ENCODE measurements around the gene ZNF133. TPM values are rescaled to one million over a fixed set of nuclear protein-coding genes. Genes with fewer than 3 reads are reported as not detected.

ZNF133 gene
- total RNA-seq, 1 experiment from 2014 or later, result 9.3 TPM

GRCh38 chr20:18288749-18289267 is 481 bp downstream of the ZNF133 start:
- intact Hi-C loops (cut with micrococcal nuclease; ENCODE audit: unreplicated experiment), result no loop called here
- no peaks in the 10 kb centered on the region for H3K27me3 ChIP-seq (replicated peaks; ENCODE audit: insufficient read depth, low read depth, low read length, poor library complexity)
- POLR2A ChIA-PET (ENCODE audit: low non-redundant PET), result no interaction called here
- H3K36me3 ChIP-seq (ENCODE audit: insufficient read depth, low read length, poor library complexity, severe bottlenecking), result no peaks in the 10 kb centered on the region
- no TSS peak for BruUV-seq (replicated peaks)
- peaks cover 13% of the 10 kb centered on the region for H3K9me3 ChIP-seq (ENCODE audit: low read depth, low read length, poor library complexity, severe bottlenecking)
- TF ChIP-seq EZH2 (IDR thresholded peaks at IDR 0.05; ENCODE audit: borderline replicate concordance, low read depth, low read length, poor library complexity, severe bottlenecking) (no peak), CTCF (conservative IDR thresholded peaks at IDR 0.05; ENCODE audit: low read depth, low read length) (no peak)
- no peak for DNase-seq (ENCODE audit: low spot score)
- no peaks in the 10 kb centered on the region for H3K4me1 ChIP-seq (ENCODE audit: insufficient read depth, low read length, poor library complexity, severe bottlenecking)
- H3K27ac ChIP-seq (ENCODE audit: low read depth, low read length, poor library complexity, severe bottlenecking), result peak overlapping the region; percentile 95
- CTCF ChIA-PET, result interaction anchor here (0.7 kb wide), 1 partner anchor 543 kb away, joined by 3 read pairs; no protein-coding TSS in a partner anchor
- H3K4me3 ChIP-seq (ENCODE audit: low read depth, low read length, poor library complexity, severe bottlenecking), result peak overlapping the region; percentile 88

- H3K27ac ChIP-seq (ENCODE audit: low read depth, low read length, poor library complexity, severe bottlenecking), result no peak overlapping the region
- no peak for DNase-seq (ENCODE audit: low spot score)
- no peak for TF ChIP-seq EZH2 (IDR thresholded peaks at IDR 0.05; ENCODE audit: borderline replicate concordance, low read depth, low read length, poor library complexity, severe bottlenecking)
- no peak for TF ChIP-seq CTCF (conservative IDR thresholded peaks at IDR 0.05; ENCODE audit: low read depth, low read length)
- H3K27me3 ChIP-seq (replicated peaks; ENCODE audit: insufficient read depth, low read depth, low read length, poor library complexity), result no peaks in the 10 kb centered on the region
- peak overlapping the region; percentile 88 for H3K4me3 ChIP-seq (ENCODE audit: low read depth, low read length, poor library complexity, severe bottlenecking)
- intact Hi-C loops (cut with micrococcal nuclease; ENCODE audit: unreplicated experiment), result no loop called here
- peaks cover 13% of the 10 kb centered on the region for H3K9me3 ChIP-seq (ENCODE audit: low read depth, low read length, poor library complexity, severe bottlenecking)
- TSS peak; percentile 61 for BruUV-seq (replicated peaks)
- ChIA-PET POLR2A (ENCODE audit: low non-redundant PET) (no interaction called here), CTCF (no interaction called here)
- no peaks in the 10 kb centered on the region for H3K36me3 ChIP-seq (ENCODE audit: insufficient read depth, low read length, poor library complexity, severe bottlenecking)
- no peaks in the 10 kb centered on the region for H3K4me1 ChIP-seq (ENCODE audit: insufficient read depth, low read length, poor library complexity, severe bottlenecking)
Observed at GRCh38 chr20:18289306-18289705, 979 bp downstream of the ZNF133 start.

GRCh38 chr20:18299364-18299763 is 11.0 kb downstream of the ZNF133 start:
- Histone ChIP-seq H3K36me3 (ENCODE audit: insufficient read depth, low read length, poor library complexity, severe bottlenecking) (peaks cover 4% of the 10 kb centered on the region), H3K27ac (ENCODE audit: low read depth, low read length, poor library complexity, severe bottlenecking) (no peak overlapping the region), H3K9me3 (ENCODE audit: low read depth, low read length, poor library complexity, severe bottlenecking) (peaks cover 6% of the 10 kb centered on the region), H3K4me1 (ENCODE audit: insufficient read depth, low read length, poor library complexity, severe bottlenecking) (no peaks in the 10 kb centered on the region), H3K4me3 (ENCODE audit: low read depth, low read length, poor library complexity, severe bottlenecking) (no peak overlapping the region), H3K27me3 (replicated peaks; ENCODE audit: insufficient read depth, low read depth, low read length, poor library complexity) (no peaks in the 10 kb centered on the region)
- POLR2A ChIA-PET (ENCODE audit: low non-redundant PET), result no interaction called here
- CTCF ChIA-PET, result no interaction called here
- DNase-seq (ENCODE audit: low spot score), result no peak
- intact Hi-C loops (cut with micrococcal nuclease; ENCODE audit: unreplicated experiment), result no loop called here
- TSS peak; percentile 5 for BruUV-seq (replicated peaks)
- TF ChIP-seq CTCF (conservative IDR thresholded peaks at IDR 0.05; ENCODE audit: low read depth, low read length) (no peak), EZH2 (IDR thresholded peaks at IDR 0.05; ENCODE audit: borderline replicate concordance, low read depth, low read length, poor library complexity, severe bottlenecking) (no peak)
